A549 (cell line): ENCODE results near the gene RAMACL.

Experiments used
- EP300 ChIP-seq, 2 experiments: fragments of >200 bp; sonication (Bioruptor Twin); formaldehyde crosslinking; IDR thresholded peaks; 2 replicates in 1 of 2; 3 replicates in 1 of 2; pipeline ENCODE4 v1.6.1; 2016 to 2017
- MAFK ChIP-seq: fragments of 450-650 bp; IDR thresholded peaks from 2 replicates; pipeline ENCODE4 v1.6.1; 2014; ENCODE audit not compliant: partially characterized antibody
- MYC ChIP-seq: IDR thresholded peaks from 2 replicates; pipeline ENCODE4 v1.6.1; 2012; ENCODE audit warnings: mild to moderate bottlenecking, inconsistent platforms, low read length, improper control_type of control experiment, borderline replicate concordance
- RAD21 ChIP-seq, 2 experiments: fragments of >200 bp in 1 of 2; sonication (Bioruptor Twin) in 1 of 2; formaldehyde crosslinking in 1 of 2; IDR thresholded peaks in 1 of 2; conservative IDR thresholded peaks in 1 of 2; 2 replicates in 1 of 2; 3 replicates in 1 of 2; pipeline ENCODE4 v1.6.1; 2012 to 2018; ENCODE audit warnings: inconsistent platforms in 1 of 2
- RCOR1 ChIP-seq: fragments of 150-350 bp; IDR thresholded peaks from 2 replicates; pipeline ENCODE4 v1.6.1; 2014; ENCODE audit warnings: antibody characterized with exemption, low read length, low read depth
- SMC3 ChIP-seq: fragments of >200 bp; sonication (Bioruptor Twin); formaldehyde crosslinking; IDR thresholded peaks from 3 replicates; pipeline ENCODE4 v1.6.1; 2018; ENCODE audit warnings: inconsistent platforms
- SREBF2 ChIP-seq: fragments of 450-650 bp; IDR thresholded peaks from 2 replicates; pipeline ENCODE4 v1.6.1; 2014; ENCODE audit warnings: mild to moderate bottlenecking, moderate library complexity
- TF ChIP-seq, protein P1 (sequence below): fragments of >200 bp; sonication (Bioruptor Twin); formaldehyde crosslinking; IDR thresholded peaks from 3 replicates; pipeline ENCODE4 v1.5.1; 2016
- TF ChIP-seq, protein P2 (sequence below): fragments of 450-650 bp; IDR thresholded peaks from 2 replicates; pipeline ENCODE4 v1.6.1; 2014; ENCODE audit warnings: antibody characterized with exemption

DNA sequence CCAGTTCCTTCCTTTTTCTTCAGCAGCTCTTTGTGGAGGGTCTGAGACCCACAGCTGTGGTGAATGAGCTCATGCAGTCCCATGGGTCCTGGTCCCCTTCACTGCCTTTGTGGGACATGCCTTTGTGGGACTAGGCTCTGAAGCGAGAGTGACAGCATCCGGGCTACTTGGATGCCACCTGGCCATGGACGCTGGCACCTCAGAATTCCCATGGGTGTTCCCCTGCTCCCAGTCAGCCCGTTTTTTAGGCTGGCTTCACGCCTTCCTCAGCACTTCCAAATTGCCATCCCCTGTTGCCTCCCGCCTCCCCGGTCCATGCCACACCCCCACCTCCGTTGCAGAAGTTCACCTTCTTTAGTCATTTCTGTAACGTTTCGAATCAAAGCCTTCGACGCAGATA, 45.1 kb downstream of the RAMACL start:
- TF ChIP-seq, protein P1, sequence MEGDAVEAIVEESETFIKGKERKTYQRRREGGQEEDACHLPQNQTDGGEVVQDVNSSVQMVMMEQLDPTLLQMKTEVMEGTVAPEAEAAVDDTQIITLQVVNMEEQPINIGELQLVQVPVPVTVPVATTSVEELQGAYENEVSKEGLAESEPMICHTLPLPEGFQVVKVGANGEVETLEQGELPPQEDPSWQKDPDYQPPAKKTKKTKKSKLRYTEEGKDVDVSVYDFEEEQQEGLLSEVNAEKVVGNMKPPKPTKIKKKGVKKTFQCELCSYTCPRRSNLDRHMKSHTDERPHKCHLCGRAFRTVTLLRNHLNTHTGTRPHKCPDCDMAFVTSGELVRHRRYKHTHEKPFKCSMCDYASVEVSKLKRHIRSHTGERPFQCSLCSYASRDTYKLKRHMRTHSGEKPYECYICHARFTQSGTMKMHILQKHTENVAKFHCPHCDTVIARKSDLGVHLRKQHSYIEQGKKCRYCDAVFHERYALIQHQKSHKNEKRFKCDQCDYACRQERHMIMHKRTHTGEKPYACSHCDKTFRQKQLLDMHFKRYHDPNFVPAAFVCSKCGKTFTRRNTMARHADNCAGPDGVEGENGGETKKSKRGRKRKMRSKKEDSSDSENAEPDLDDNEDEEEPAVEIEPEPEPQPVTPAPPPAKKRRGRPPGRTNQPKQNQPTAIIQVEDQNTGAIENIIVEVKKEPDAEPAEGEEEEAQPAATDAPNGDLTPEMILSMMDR, result no peak
- TF ChIP-seq SMC3 (no peak), RCOR1 (no peak), RAD21 (conservative IDR thresholded peaks at IDR 0.05 in 1 of 2, IDR thresholded peaks at IDR 0.05 in 1 of 2) (no peak), MYC (no peak), SREBF2 (no peak), EP300 (IDR thresholded peaks at IDR 0.05) (no peak), MAFK (no peak)
- TF ChIP-seq, protein P2, sequence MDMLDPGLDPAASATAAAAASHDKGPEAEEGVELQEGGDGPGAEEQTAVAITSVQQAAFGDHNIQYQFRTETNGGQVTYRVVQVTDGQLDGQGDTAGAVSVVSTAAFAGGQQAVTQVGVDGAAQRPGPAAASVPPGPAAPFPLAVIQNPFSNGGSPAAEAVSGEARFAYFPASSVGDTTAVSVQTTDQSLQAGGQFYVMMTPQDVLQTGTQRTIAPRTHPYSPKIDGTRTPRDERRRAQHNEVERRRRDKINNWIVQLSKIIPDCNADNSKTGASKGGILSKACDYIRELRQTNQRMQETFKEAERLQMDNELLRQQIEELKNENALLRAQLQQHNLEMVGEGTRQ, result no peak
